H54 (cell line): ENCODE measurements around the gene CDK14.
A peak's percentile ranks its signal among the peaks of the same experiment; 100 is the strongest.

Experiments used
- DNase-seq: peaks from one replicate; pipeline ENCODE4 v3.0.0; 2011; ENCODE audit warnings: low spot score, mixed read lengths; ENCODE audit not compliant: insufficient read length
- FAIRE-seq: peaks from 3 replicates; lab custom pipeline; 2011; peaks lifted over from hg19 to GRCh38; lab: Jason Lieb, UNC
- POLR2A ChIP-seq: IDR thresholded peaks from 2 replicates; pipeline ENCODE4 v1.6.1; 2011; ENCODE audit warnings: low read depth, mild to moderate bottlenecking, low read length

CDK14 gene

DNA sequence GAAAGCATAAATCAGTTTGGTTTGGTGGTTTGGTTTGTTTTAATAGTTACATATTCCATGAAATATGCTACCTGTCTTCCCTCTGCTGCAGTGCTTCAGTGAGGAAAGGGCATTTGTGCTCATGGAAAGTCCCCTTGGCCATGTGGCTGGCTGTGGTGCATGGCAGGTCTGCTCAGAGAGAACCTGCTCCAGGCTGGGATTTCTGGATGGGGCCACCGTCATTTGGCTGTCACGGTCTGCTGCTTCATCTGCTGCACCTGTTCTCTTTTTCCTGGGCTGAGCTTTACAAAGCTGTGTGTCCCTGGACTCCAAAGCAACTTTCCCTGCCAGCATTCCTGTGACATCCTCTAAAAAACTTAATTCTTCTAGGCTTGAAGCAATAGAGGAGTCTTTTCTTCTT, 8.9 kb downstream of the CDK14 start:
- DNase-seq (no peak), FAIRE-seq (no peak)

GRCh38 chr7:90607196-90607595, 11.1 kb downstream of the CDK14 start:
- no peak for DNase-seq
- no peak for FAIRE-seq
- no peak for TF ChIP-seq POLR2A

More for the DNA sequence above, 8.9 kb downstream of the CDK14 start:
- TF ChIP-seq POLR2A = no peak

- TF ChIP-seq POLR2A = no peak
- no peak for FAIRE-seq
- no peak for DNase-seq
These were observed 14.0 kb downstream of the CDK14 start for GRCh38 chr7:90610105-90610504.

DNA sequence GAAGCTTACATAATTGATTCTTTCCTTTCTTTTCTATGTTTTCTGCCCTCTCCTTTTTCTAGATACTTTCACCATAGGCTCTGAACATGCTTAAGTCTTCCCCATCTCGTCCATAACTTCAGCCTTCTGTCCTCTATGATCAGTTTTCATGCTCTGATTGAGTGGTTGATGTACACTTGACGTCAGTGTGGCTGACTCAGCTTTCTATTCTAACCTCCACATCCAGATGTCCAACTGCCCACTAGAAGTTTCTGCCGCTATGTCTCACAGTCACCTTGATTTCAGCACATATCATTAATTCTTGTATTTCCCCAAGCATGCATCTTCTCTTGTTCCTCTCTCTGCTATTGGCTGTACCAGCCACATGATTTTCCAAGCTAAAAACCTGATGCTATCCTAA, 15.0 kb downstream of the CDK14 start:
- no peak for DNase-seq
- FAIRE-seq = no peak

DNA sequence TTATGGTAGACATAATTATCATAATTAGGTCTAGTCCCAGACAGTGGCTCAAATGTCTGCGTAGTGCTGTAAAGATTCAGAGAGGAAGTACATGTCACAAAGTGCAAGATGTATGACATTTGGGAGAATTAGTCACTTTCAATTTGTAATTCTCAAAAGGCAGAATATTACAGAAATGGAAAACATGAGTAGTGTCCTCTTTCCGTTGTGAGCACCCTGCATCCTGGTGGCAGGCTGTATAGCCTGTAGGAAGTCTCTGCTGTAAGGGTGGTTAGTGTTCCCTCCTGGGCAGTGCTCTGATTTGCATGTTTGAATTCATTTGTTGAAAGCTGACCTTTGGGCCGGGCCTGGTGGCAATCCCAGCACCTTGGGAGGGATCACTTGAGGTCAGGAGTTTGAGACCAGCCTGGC, 17.0 kb downstream of the CDK14 start:
- FAIRE-seq (peak; percentile 67), DNase-seq (no peak)
- TF ChIP-seq POLR2A = no peak

More for the DNA sequence above, 15.0 kb downstream of the CDK14 start:
- TF ChIP-seq POLR2A = no peak

DNA sequence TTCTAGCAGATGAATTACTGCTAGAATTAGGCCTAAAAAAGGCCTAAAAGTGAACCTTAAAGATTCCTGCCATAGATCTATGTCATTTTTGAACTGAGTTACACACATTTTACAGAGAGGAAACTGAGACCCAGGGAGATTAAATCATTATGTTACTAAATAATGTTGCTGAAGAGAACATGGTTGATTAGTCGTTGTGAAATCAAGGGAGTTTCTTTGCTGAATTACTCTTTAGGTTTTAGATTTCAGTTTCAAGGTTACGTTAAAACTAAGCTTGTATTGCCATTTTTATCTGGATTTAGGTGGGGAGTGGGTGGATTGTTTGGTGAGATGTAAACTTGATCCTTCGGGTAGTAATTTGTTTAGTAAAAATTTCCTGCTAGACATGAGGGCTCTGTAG, 21.3 kb downstream of the CDK14 start:
- DNase-seq (no peak), FAIRE-seq (no peak)
- no peak for TF ChIP-seq POLR2A

GRCh38 chr7:90618876-90619275, 22.8 kb downstream of the CDK14 start:
- no peak for TF ChIP-seq POLR2A
- FAIRE-seq (no peak), DNase-seq (no peak)

GRCh38 chr7:90621125-90621746, 25.1 kb downstream of the CDK14 start:
- DNase-seq (no peak), FAIRE-seq (no peak)
- TF ChIP-seq POLR2A = no peak

- DNase-seq = no peak
- no peak for FAIRE-seq
- no peak for TF ChIP-seq POLR2A
These were observed 25.6 kb downstream of the CDK14 start for GRCh38 chr7:90621747-90622140.

GRCh38 chr7:90622670-90623069, 26.5 kb downstream of the CDK14 start:
- FAIRE-seq = no peak
- DNase-seq = no peak
- no peak for TF ChIP-seq POLR2A

DNA sequence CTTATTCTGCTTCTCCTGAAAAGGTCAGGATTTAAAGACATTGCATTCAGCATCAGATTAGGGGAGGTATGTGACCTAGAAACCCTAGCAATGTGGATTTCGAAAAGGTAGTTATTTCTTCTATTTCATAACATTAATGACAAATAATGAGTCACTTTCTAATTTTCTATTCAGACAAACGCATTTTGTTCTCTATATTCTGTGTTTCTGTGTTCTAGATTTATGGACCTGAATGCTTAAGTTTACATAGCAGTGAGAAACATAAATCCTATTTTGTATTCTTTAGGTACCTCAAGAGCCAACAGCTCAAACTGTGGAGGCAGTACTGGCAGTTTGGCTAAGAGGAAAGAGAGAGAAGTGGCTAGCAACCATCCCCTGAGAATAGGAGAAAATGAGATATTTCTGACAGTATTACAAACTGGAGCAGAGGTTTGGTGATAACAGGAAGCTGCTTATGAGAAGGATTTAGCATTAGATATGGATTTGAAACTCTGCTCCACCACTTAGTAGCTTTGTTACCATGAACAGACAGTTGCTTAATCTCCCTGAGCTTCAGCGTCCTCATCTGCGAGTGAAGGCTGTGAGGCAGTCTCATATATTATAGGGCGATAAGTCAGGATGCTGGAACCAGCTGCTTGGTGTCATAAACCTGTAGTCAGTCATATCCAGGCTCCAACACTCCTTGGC, 28.2 kb downstream of the CDK14 start:
- no peak for TF ChIP-seq POLR2A
- no peak for FAIRE-seq
- no peak for DNase-seq

DNA sequence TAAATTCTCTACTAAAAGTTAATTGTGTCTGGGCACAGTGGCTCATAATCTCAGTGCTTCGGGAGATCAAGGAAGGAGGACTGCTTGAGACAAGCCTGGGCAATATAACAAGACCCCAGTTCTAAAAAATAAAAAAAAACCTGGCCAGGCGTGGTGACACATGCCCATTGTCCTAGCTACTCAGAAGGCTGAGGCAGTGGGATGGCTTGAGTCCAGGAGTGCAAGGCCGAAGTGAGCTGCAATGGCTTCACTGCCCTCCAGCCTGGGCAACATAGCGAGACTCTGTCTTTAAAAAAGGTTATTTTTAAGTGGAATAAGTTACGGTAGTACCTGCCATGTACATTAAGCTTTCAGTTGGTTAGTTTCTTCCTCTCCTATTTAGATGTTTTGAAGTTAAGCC, 28.9 kb downstream of the CDK14 start:
- no peak for TF ChIP-seq POLR2A
- FAIRE-seq (no peak), DNase-seq (no peak)

- TF ChIP-seq POLR2A = no peak
- no peak for DNase-seq
- no peak for FAIRE-seq
These were observed 29.4 kb downstream of the CDK14 start for GRCh38 chr7:90625562-90625961.

GRCh38 chr7:90626013-90626412, 29.9 kb downstream of the CDK14 start:
- no peak for DNase-seq
- FAIRE-seq = no peak
- TF ChIP-seq POLR2A = no peak
